IMR-90 (cell line): ENCODE data around the gene CACNA1D. TPM values are rescaled to one million over a fixed set of nuclear protein-coding genes. Genes with fewer than 3 reads are reported as not detected.

Source experiments
- ATAC-seq: fragments of 200-7000 bp; cut with Tn5 transposase; 2 replicates; pipeline ENCODE4 v1.9.1; 2020; ENCODE audit warnings: low read depth, mild to moderate bottlenecking, moderate library complexity
- BruUV-seq: library from RNA; stranded (reverse); fragments of 400-500 nt; replicated peaks from 2 replicates; lab custom pipeline; 2021; lab: Mats Ljungman, UMichigan
- CTCF ChIA-PET: fragments of 300-600 bp; formaldehyde crosslinking; extraction: SDS; loops from one replicate; lab custom pipeline; 2021; ENCODE audit warnings: antibody characterized with exemption; lab: Yijun Ruan, JAX
- POLR2A ChIA-PET: fragments of 300-600 bp; sonication (Branson Sonifier 250); formaldehyde crosslinking; loops from one replicate; lab custom pipeline; 2022; ENCODE audit warnings: antibody characterized with exemption; ENCODE audit not compliant: unreplicated experiment; lab: Charles Lee
- DNase-seq: peaks from one replicate; pipeline ENCODE4 v3.0.0; 2013
- H2AFZ ChIP-seq: replicated peaks from 2 replicates; pipeline ENCODE3; 2013; ENCODE audit warnings: low read length, mild to moderate bottlenecking; ENCODE audit not compliant: poor library complexity
- H2AK5ac ChIP-seq: 2 replicates; pipeline ENCODE4 v1.6.1; 2013; ENCODE audit warnings: low read depth, low read length, inconsistent platforms
- H2AK9ac ChIP-seq: replicated peaks from 2 replicates; pipeline ENCODE3; 2013; ENCODE audit warnings: mild to moderate bottlenecking, low read depth, low read length, moderate library complexity; ENCODE audit not compliant: poor library complexity
- H2BK120ac ChIP-seq: 2 replicates; pipeline ENCODE4 v1.6.1; 2013; ENCODE audit warnings: low read depth, low read length, inconsistent platforms
- H2BK15ac ChIP-seq: 3 replicates; pipeline ENCODE4 v1.6.1; 2013; ENCODE audit warnings: low read depth, low read length, inconsistent platforms
- H2BK20ac ChIP-seq: 2 replicates; pipeline ENCODE4 v1.6.1; 2013; ENCODE audit warnings: low read depth, mild to moderate bottlenecking, inconsistent platforms, low read length, moderate library complexity
- H2BK5ac ChIP-seq: 2 replicates; pipeline ENCODE4 v1.6.1; 2013; ENCODE audit warnings: mild to moderate bottlenecking, low read depth, low read length, inconsistent platforms; ENCODE audit not compliant: poor library complexity, severe bottlenecking
- H3K14ac ChIP-seq: replicated peaks from 2 replicates; pipeline ENCODE4 v1.6.1; 2013; ENCODE audit warnings: low read depth, low read length, inconsistent platforms
- H3K18ac ChIP-seq: 2 replicates; pipeline ENCODE4 v1.6.1; 2013; ENCODE audit warnings: low read depth, low read length, control low read depth
- H3K23ac ChIP-seq: 2 replicates; pipeline ENCODE4 v1.6.1; 2013; ENCODE audit warnings: low read depth, low read length, inconsistent platforms
- H3K27ac ChIP-seq: 2 replicates; pipeline ENCODE4 v1.5.1; 2013; ENCODE audit warnings: mild to moderate bottlenecking, control low read depth, low read length; ENCODE audit not compliant: insufficient read depth
- H3K27me3 ChIP-seq: 2 replicates; pipeline ENCODE4 v1.6.1; 2013; ENCODE audit warnings: low read length; ENCODE audit not compliant: control insufficient read depth, insufficient read depth
- H3K36me3 ChIP-seq: 2 replicates; pipeline ENCODE4 v1.6.1; 2013; ENCODE audit warnings: low read length, mixed read lengths; ENCODE audit not compliant: control insufficient read depth, insufficient read depth
- H3K4ac ChIP-seq: 2 replicates; pipeline ENCODE4 v1.6.1; 2013; ENCODE audit warnings: low read depth, low read length, inconsistent platforms
- H3K4me1 ChIP-seq: 2 replicates; pipeline ENCODE4 v1.6.1; 2013; ENCODE audit warnings: low read length, mixed read lengths; ENCODE audit not compliant: control insufficient read depth, insufficient read depth
- H3K4me2 ChIP-seq: 2 replicates; pipeline ENCODE4 v1.6.1; 2013; ENCODE audit warnings: low read depth, mild to moderate bottlenecking, control low read depth, low read length, moderate library complexity
- H3K4me3 ChIP-seq: 2 replicates; pipeline ENCODE4 v1.5.1; 2013; ENCODE audit warnings: low read depth, mild to moderate bottlenecking, control low read depth, low read length, moderate library complexity; ENCODE audit not compliant: insufficient read depth
- H3K56ac ChIP-seq: 2 replicates; pipeline ENCODE4 v1.6.1; 2013; ENCODE audit warnings: low read length, inconsistent platforms; ENCODE audit not compliant: insufficient read depth; ENCODE audit errors: extremely low read depth
- H3K79me1 ChIP-seq, 2 experiments: 2 replicates each; pipeline ENCODE4 v1.6.1; 2013; ENCODE audit warnings: low read length in 2 of 2, inconsistent platforms in 1 of 2, low read depth in 1 of 2
- H3K9ac ChIP-seq: 2 replicates; pipeline ENCODE4 v1.6.1; 2013; ENCODE audit warnings: low read depth, low read length, control low read depth
- H3K9me1 ChIP-seq: 2 replicates; pipeline ENCODE4 v1.6.1; 2013; ENCODE audit warnings: low read length, inconsistent platforms; ENCODE audit not compliant: insufficient read depth
- H3K9me3 ChIP-seq: 2 replicates; pipeline ENCODE4 v1.6.1; 2013; ENCODE audit warnings: low read length; ENCODE audit not compliant: control insufficient read depth, insufficient read depth
- H4K20me1 ChIP-seq: 2 replicates; pipeline ENCODE4 v1.6.1; 2013; ENCODE audit warnings: low read length, inconsistent platforms; ENCODE audit not compliant: insufficient read depth
- H4K5ac ChIP-seq: 2 replicates; pipeline ENCODE4 v1.6.1; 2013; ENCODE audit warnings: mild to moderate bottlenecking, low read depth, low read length, control low read depth
- H4K8ac ChIP-seq, 2 experiments: 2 replicates each; pipeline ENCODE4 v1.6.1; 2013; ENCODE audit warnings: low read depth in 2 of 2, low read length in 2 of 2, control low read depth in 1 of 2, inconsistent platforms in 1 of 2
- H4K91ac ChIP-seq: 2 replicates; pipeline ENCODE4 v1.6.1; 2013; ENCODE audit warnings: low read depth, low read length, inconsistent platforms; ENCODE audit not compliant: insufficient read depth
- CEBPB ChIP-seq: IDR thresholded peaks from 2 replicates; pipeline ENCODE4 v1.6.1; 2012; ENCODE audit warnings: low read depth, low read length, improper control_type of control experiment
- WGBS, 2 experiments: methylation state at CpG; one replicate each; pipeline versions ENCODE4 v1.1.5 to v1.1.7; 2013; ENCODE audit warnings: missing lambda C conversion rate in 2 of 2; ENCODE audit not compliant: insufficient read length in 1 of 2; ENCODE audit errors: extremely low coverage in 2 of 2; 5-methylcytosine and 5-hydroxymethylcytosine counted together
- dilution Hi-C: fragments of 300-500 bp; cut with HindIII; formaldehyde crosslinking; loops from one replicate; pipeline ENCODE4 v1.14.3; 2018; ENCODE audit warnings: low sequenced_read_pairs; ENCODE audit not compliant: unreplicated experiment
- in situ Hi-C: fragments of 300-500 bp; cut with MboI; formaldehyde crosslinking; loops from 3 replicates; pipeline ENCODE4 v1.14.3; 2019; ENCODE audit warnings: low sequenced_read_pairs, inconsistent platforms, mixed read lengths
- intact Hi-C: fragments of 100-400 bp; cut with micrococcal nuclease; formaldehyde crosslinking; loops from 2 replicates; pipeline ENCODE4 v1.10.0; 2022
- polyA plus RNA-seq, 3 experiments: library from polyadenylated mRNA; depleted of rRNA; stranded (reverse); fragments of >200 nt; gene quantifications; 2 replicates each; pipeline ENCODE4 v1.2.3, GENCODE V29; 2012; ENCODE audit warnings: low replicate concordance in 1 of 3
- total RNA-seq: library from RNA; depleted of rRNA; stranded (reverse); fragments of >200 nt; gene quantifications from 2 replicates; pipeline ENCODE4 v1.2.3, GENCODE V29; 2012

The CACNA1D gene
- total and polyA plus RNA-seq, 2 of the 4 experiments (the other 2 are of a cell fraction): 0.07 TPM; not detected in 1

DNA sequence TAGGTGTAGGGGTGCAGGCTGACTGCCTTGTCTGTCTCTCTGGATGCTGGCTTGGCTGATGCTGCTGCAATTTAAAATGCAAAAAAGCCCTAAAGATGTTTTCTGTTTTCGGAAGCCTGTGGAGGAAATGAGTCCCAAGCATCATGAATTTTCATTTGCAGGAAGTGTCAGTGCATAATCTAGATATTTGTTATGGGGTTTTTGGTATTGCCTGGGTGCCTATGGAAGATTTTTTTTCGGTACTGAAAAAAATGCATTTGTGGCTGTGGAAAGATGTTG, 1.9 kb downstream of the CACNA1D start:
- in situ Hi-C loops: no loop called here
- POLR2A ChIA-PET: no interaction called here
- Histone ChIP-seq H3K4me1 (no peaks in the 10 kb centered on the region), H4K5ac (no peak overlapping the region), H4K20me1 (no peaks in the 10 kb centered on the region), H3K4me2 (no peak overlapping the region), H3K27me3 (peaks cover 47% of the 10 kb centered on the region), H3K14ac (no peak overlapping the region), H2AK5ac (no peak overlapping the region), H2BK20ac (no peak overlapping the region), H2BK5ac (no peak overlapping the region), H3K4ac (no peak overlapping the region), H3K23ac (no peak overlapping the region), H2AFZ (no peak overlapping the region), H3K79me1 (no peaks in the 10 kb centered on the region), H2AK9ac (no peak overlapping the region), H4K8ac (no peak overlapping the region), H2BK15ac (no peak overlapping the region), H3K9me3 (no peaks in the 10 kb centered on the region), H3K9me1 (no peaks in the 10 kb centered on the region), H3K18ac (no peak overlapping the region), H3K36me3 (no peaks in the 10 kb centered on the region), H3K56ac (no peak overlapping the region), H2BK120ac (no peak overlapping the region), H3K27ac (no peak overlapping the region), H4K91ac (no peak overlapping the region), H3K9ac (no peak overlapping the region), H3K4me3 (no peak overlapping the region)
- no peak for TF ChIP-seq CEBPB
- BruUV-seq: no TSS peak
- dilution Hi-C loops: no loop called here
- CTCF ChIA-PET: no interaction called here
- ATAC-seq (no peak), DNase-seq (no peak)
- intact Hi-C loops: loop anchor here (10.0 kb wide), 1 partner anchor 182 kb away; no protein-coding TSS in a partner anchor
- WGBS, 2 experiments: 100% methylated on average over 1 of the region's 2 CpGs; no CpG with 5 or more reads in 1 of the 2 experiments
